Epithelial cell of umbilical artery (primary cell): ENCODE data around the gene WAS. TPM values are rescaled to one million over a fixed set of nuclear protein-coding genes. Genes with fewer than 3 reads are reported as not detected.

Experiments
- total RNA-seq: library from RNA; depleted of rRNA; stranded (reverse); fragments of >200 nt; gene quantifications from 2 replicates; pipeline ENCODE4 v1.2.3, GENCODE V29; 2014

Gene WAS
- total RNA-seq = 0.46 TPM in 1 of 2 replicates, not detected in the other

GRCh38 chrX:48683411-48683982 lies at the start of gene WAS:
Gene WAS (plus strand): TSS chrX:48683799. CDS start chrX:48683854, 55 bp downstream.

GRCh38 chrX:48696301-48696908 lies 12.8 kb downstream of the WAS start, which contains the start of gene SUV39H1:
Gene SUV39H1 (plus strand): TSS chrX:48696734. CDS start chrX:48696785, 51 bp downstream.

Other genes starting within 250 kb of the WAS start
- gene SLC38A5, start 213.5 kb upstream of the WAS start, total RNA-seq = 25.1 and 27.3 TPM in 2 replicates
- 59.4 and 79.8 TPM in 2 replicates for gene FTSJ1, start 207.6 kb upstream of the WAS start, total RNA-seq
- gene PORCN, start 174.8 kb upstream of the WAS start, total RNA-seq = 3.5 and 5.8 TPM in 2 replicates
- gene EBP, start 162.0 kb upstream of the WAS start, total RNA-seq = 110 and 155 TPM in 2 replicates
- 3.2 and 4.9 TPM in 2 replicates for gene TBC1D25, start 144.1 kb upstream of the WAS start, total RNA-seq
- 145 and 340 TPM in 2 replicates for gene RBM3, start 109.3 kb upstream of the WAS start, total RNA-seq
- 102 and 103 TPM in 2 replicates for gene WDR13, start 86.3 kb upstream of the WAS start, total RNA-seq
- 6.2 and 6.7 TPM in 2 replicates for gene SUV39H1, start 12.9 kb downstream of the WAS start, total RNA-seq
- not detected in 2 replicates for gene GLOD5, start 77.9 kb downstream of the WAS start, total RNA-seq
- not detected in 2 replicates for gene GATA1, start 102.8 kb downstream of the WAS start, total RNA-seq
- gene HDAC6, start 118.3 kb downstream of the WAS start, total RNA-seq = 20.1 and 28.6 TPM in 2 replicates
- not detected in 2 replicates for gene ERAS, start 142.7 kb downstream of the WAS start, total RNA-seq
- gene PCSK1N, start 151.8 kb downstream of the WAS start, total RNA-seq = under 0.01 TPM in 1 of 2 replicates, not detected in the other
- gene TIMM17B, start 214.0 kb downstream of the WAS start, total RNA-seq = 35.0 and 36.4 TPM in 2 replicates
- gene PQBP1, start 214.1 kb downstream of the WAS start, total RNA-seq = 79.9 and 99.7 TPM in 2 replicates
- 12.7 and 14.3 TPM in 2 replicates for gene SLC35A2, start 227.8 kb downstream of the WAS start, total RNA-seq
- 4.9 and 5.8 TPM in 2 replicates for gene PIM2, start 235.2 kb downstream of the WAS start, total RNA-seq